CD4-positive, alpha-beta T cell treated with Interleukin-17A for 4 hours (primary cell): ENCODE results near the gene C19orf67.
A peak's percentile ranks its signal among the peaks of the same experiment; 100 is the strongest.

ENCODE experiments used
- DNase-seq: peaks from one replicate; pipeline ENCODE4 v3.0.0-alpha.2; 2020; ENCODE audit warnings: mixed read lengths

Gene C19orf67

GRCh38 chr19:14081797-14082674 is 3.5 kb downstream of the C19orf67 start:
- peak; percentile 24 for DNase-seq

GRCh38 chr19:14080887-14081796 is 4.4 kb downstream of the C19orf67 start:
- peak; percentile 99 for DNase-seq

GRCh38 chr19:14078411-14078810 is 7.2 kb downstream of the C19orf67 start:
- DNase-seq = no peak

GRCh38 chr19:14073925-14074838 is 11.4 kb downstream of the C19orf67 start:
- peak; percentile 31 for DNase-seq

DNA sequence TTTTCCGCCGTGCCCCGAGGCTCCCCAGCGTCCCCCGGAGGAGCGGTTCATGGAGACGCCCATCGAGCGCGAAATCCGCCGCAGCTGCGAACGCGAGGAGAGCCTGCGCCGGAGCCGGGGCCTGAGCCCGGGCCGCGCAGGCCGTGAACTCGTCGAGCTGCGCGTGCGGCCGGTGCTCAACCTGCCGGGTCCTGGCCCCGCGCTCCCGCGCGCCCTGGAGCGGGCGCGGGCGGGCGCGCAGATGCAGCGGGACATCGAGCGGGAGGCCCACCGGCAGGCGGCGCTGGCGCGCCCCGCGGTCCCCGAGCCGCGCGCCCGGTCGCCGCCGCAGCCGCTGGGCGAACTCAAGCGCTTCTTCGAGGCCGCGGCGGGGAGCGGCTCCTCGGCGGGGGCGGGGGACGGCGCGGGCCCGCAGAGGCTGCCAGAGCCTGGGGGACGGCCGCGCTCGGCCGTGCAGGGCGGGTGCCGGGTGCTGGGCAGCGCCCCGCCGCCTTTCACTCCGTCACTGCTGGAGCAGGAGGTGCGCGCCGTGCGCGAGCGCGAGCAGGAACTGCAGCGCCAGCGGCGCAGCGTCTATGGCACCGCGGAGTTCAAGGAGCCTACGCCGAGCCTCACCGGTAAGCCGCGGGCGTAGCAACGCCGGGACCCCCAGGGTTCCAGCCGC is 12.2 kb downstream of the C19orf67 start:
- DNase-seq = peak; percentile 85

GRCh38 chr19:14072535-14073260 is 12.9 kb downstream of the C19orf67 start, which contains the start of gene MISP3:
MISP3 (plus strand) TSS chr19:14072786; CDS start chr19:14073310, 524 bp downstream.
- DNase-seq = peak; percentile 52

- DNase-seq = no peak
Measured at GRCh38 chr19:14070268-14071050, 15.1 kb downstream of the C19orf67 start.

DNA sequence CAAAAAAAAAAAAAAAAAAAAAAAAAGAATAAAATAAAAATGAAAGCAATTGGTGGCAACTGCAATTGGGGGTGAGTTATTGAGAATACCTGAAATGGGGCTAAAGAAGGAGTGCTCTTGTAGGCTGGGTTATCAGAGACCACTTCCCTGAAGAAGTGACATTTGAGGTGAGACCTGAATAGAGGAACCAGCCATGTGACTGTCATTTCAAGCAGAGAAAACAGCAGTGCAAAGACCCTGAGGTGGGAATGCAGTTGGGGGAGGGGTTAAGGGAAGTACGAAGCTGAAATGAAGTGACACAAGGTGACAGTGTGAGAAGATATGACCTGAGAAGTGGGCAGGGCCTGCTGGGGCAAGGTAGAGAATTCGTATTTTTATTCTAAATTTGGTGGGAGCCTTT is 19.4 kb downstream of the C19orf67 start:
- no peak for DNase-seq

DNA sequence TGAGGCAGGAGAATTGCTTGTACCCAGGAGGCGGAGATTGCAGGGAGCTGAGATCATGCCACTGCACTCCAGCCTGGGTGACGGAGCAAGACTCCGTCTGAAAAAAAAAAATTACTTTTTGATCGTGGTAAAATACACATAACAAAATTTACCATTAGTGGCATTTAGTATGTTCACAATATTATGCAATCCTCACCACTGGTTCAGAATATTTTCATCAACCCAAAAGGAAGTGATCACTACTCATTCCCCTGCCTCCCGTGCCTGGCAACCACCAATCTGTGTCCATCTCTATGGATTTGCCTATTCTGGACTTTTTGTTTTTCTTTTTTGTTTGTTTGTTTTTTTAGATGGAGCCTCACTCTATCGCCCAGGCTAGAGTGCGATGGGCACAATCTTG is 22.5 kb downstream of the C19orf67 start:
- DNase-seq = no peak

DNA sequence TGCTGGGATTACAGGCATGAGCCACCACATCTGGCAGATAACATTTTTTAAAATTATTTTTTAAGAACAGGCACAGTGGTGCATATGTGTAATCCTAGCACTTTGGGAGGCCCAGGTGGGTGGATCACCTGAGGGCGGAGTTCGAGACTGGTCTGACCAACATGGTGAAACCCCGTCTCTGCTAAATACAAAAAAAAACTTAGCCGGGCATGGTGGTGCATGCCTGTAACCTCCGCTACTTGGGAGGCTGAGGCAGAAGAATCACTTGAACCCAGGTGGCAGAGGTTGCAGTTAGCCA is 23.1 kb downstream of the C19orf67 start:
- DNase-seq = no peak

- no peak for DNase-seq
Measured at GRCh38 chr19:14061751-14062557, 23.6 kb downstream of the C19orf67 start, which contains the start of gene PALM3. PALM3 (minus strand) TSS chr19:14062076; CDS start chr19:14061980, 96 bp downstream.

DNA sequence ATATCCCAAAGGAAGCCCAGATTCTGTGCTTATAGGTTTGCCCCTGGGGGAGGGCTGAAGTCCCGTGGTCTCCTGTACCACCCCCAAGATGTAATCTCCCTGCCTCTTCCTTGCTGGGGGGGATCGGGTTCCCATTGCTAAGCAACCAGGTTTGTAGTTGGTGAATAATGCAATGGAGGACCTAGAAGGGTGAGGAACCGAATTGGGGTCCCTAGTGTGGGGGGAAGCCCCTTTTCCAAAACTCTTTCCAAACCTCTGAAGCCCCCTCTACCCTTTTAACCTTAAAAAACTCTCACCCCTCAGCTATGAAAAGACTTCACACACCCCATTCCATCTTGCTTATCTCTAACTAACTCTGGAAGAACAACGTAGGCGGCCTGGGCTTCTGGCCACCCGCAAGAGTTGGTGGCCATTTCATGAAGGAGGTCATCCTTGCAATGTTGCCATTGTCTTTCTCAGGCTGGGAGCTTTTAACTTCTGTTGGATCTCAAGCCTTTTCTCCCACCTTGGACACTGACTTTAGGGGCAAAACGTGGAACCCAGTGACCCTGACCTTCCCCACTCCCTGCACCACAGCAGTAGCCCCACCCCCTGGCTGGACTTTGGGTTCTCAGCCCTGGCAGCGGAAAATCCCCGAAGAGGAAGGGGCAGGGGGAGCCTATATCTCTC is 24.4 kb downstream of the C19orf67 start:
- no peak for DNase-seq

GRCh38 chr19:14059652-14060155 is 25.9 kb downstream of the C19orf67 start:
- no peak for DNase-seq

- peak; percentile 67 for DNase-seq
Measured at GRCh38 chr19:14059093-14059480, 26.5 kb downstream of the C19orf67 start.

DNA sequence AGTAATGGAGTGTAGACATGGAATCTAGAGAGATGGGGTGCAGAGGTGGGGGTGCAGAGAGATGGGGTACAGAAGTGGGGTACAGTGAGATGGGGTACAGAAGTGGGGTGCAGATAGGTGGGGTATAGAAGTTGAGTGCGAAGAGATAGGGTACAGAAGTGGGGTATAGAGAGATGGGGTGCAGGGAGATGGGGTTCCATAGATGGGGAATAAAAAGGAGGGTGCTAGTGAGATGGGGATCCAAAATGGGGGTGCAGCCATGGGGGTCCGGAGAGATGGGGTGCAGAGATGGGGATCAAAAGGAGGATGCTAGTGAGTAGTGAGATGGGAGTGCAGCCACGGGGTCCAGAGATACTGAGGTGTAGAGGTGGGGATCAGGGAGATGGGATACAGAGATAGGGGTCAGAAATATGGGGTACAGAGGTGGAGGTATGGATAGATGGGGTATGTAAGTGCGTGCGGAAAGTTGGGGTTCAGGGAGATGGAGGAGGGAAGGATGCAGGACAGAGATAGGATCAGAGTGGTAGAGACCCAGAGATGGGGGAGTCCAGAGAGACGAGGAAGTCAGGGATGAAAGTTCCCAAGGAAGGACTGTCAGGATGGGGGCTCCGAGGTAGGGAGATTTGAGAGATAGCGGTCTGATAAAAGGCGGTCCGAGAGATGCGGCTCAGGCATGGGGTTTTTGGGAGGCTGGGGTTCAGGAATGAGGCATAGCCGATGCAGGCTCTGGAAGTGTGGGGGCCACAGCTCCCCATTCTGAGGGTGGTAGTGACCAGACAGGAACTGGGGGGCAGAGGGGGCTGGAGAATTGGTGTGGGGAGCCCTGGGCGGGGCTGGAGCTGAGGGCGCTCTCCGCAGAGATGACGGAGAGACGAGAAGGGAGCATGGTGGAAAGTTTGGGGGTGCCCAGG is 27.1 kb downstream of the C19orf67 start:
- no peak for DNase-seq

- no peak for DNase-seq
Measured at GRCh38 chr19:14056741-14057356, 28.7 kb downstream of the C19orf67 start.

DNA sequence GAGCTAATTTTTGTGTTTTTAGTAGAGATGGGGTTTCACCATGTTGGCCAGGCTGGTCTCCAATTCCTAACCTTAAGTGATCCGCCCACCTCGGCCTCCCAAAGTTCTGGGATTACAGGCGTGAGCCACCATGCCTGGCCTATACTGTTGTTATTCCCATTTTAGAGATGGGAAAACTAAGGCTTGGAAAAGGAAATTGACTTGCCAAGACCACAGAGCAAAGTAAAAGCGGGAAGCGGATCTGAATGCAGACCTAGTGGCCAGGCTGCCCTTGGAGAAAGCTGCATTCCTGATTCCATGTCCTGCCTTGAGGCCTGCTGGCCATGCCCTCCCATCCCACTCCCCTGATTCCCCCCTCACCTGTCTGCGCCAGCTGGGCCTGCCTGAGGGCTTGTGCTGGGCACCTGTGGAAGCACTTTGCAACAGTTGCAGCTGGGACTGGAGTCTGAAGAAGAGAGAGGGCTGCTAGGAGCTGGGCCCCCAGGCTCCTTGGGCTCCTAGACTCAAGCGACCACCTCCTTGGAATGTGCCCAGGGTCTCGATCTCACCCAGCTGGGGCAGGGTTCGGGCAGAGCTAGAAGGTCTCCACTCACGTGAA is 29.4 kb downstream of the C19orf67 start:
- no peak for DNase-seq
